ENCODE results near the gene SCD5. TPM values are rescaled to one million over a fixed set of nuclear protein-coding genes. Genes with fewer than 3 reads are reported as not detected.

Gene SCD5
- total and polyA plus RNA-seq, 2 of the 13 experiments (the other 11 are each of a cell fraction or from before 2014, with no cell fraction given) = not detected

DNA sequence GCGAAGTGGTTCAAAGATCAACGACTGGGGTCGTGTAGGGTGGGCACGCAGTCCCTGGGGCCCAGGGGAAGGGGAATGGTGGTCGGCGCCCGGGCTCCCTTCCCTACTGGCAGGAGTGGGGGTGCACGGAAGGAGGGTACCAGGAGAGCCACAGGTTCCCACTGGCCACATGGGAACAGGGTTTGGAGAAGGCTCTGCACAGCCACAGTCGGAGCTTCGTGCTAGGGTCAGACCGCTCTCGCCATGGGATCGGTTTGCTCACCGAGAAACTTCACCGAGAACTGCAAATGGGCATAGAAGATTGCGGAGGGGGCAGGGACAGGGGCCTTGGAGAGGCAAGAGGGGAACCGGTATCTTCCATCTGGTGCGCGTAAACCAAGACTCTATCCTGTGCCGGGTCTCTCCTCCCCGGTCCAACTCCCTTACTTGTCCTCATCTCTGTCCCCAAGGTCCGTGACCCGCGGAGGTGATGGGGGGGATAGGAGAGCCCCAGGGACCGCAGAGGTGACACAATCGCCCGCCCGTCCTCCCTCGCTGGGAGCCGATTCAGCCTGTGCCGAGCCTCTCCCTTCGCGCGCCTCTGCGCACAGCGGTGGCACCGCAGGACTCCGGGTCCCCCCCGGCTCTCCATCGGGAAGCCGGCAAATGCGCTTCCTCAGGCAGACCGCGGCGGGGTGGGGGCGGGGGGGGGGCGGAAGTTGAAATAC, 1.0 kb downstream of the SCD5 start:
- TF ChIP-seq ZNF747 (CRISPR knock-in tag; IDR thresholded peaks at IDR 0.05; ENCODE audit: borderline replicate concordance) (no peak), ZNF619 (CRISPR knock-in tag; IDR thresholded peaks at IDR 0.05) (no peak), ZNF800 (CRISPR knock-in tag; IDR thresholded peaks at IDR 0.05) (peak; percentile 99), ZNF260 (CRISPR knock-in tag; IDR thresholded peaks at IDR 0.05; ENCODE audit: borderline replicate concordance, low read depth) (no peak)
- no peak overlapping the region for H2AFZ ChIP-seq (ENCODE audit: low read length)
- no peaks in the 10 kb centered on the region for H3K79me2 ChIP-seq (ENCODE audit: insufficient read depth, low read length)
- H4K20me1 ChIP-seq (ENCODE audit: insufficient read depth, low read length) = no peaks in the 10 kb centered on the region
- no peak overlapping the region for H3K9ac ChIP-seq (ENCODE audit: insufficient read depth, low read depth, low read length)
- H3K36me3 ChIP-seq (replicated peaks in 1 of 2; ENCODE audit: control insufficient read depth in 1 of 2, insufficient read depth in 2 of 2, low read length in 2 of 2) = no peaks in the 10 kb centered on the region
- peak; percentile 29 for ATAC-seq
- no peak overlapping the region for H3K27ac ChIP-seq (ENCODE audit: extremely low read length, insufficient read depth, low read length)
- ChIA-PET CTCF (ENCODE audit: low intra/inter-chr PET ratio, low total read pairs) (no interaction called here), POLR2A (no interaction called here)
- in situ Hi-C loops (cut with HindIII; ENCODE audit: extremely low pct_ligation_motif_present, low pct_unique_long_range_greater_than_20kb) (no loop called here), intact Hi-C loops (cut with micrococcal nuclease; ENCODE audit: unreplicated experiment) (no loop called here)
- H3K4me2 ChIP-seq (ENCODE audit: low read depth, low read length) = peak overlapping the region; percentile 55; the same call in 1 of the 2 replicates
- H3K27me3 ChIP-seq (ENCODE audit: control insufficient read depth in 1 of 2, insufficient read depth in 2 of 2, low read length in 2 of 2) = peaks cover 5 to 54% of the 10 kb centered on the region in 2 experiments
- DNase-seq (ENCODE audit: low spot score) = no peak
- no peak for FAIRE-seq
- H3K4me1 ChIP-seq (ENCODE audit: insufficient read depth, low read length) = no peaks in the 10 kb centered on the region
- H3K4me3 ChIP-seq (replicated peaks in 1 of 3; ENCODE audit: insufficient read depth in 1 of 3, low read depth in 2 of 3, low read length in 3 of 3) = no peak overlapping the region
- WGBS (ENCODE audit: low lambda C conversion rate) = 11% methylated on average over 11 of the region's 47 CpGs
- H3K9me3 ChIP-seq (ENCODE audit: low read length) = no peaks in the 10 kb centered on the region
- BruUV-seq (replicated peaks) = no TSS peak

DNA sequence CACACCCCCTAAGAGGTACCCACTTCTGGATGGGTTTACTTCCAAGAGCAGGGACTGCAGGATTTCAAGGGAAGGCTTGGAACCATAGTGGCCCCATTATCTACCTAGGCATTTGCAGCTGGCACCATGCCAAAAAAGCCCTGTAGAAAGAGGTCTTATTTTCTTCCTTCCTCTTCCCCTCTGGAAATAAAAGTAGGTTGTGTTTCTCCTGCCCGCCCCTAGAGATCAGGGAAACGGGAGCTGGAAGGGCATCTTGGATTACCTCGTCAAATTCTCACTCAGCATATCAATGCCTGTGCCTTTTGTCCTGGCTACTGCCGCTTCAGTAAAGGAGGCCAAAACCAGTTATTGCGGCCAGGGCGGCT, 1.6 kb downstream of the SCD5 start:
- ChIA-PET CTCF (ENCODE audit: low intra/inter-chr PET ratio, low total read pairs) (no interaction called here), POLR2A (no interaction called here)
- Histone ChIP-seq H3K36me3 (replicated peaks in 1 of 2; ENCODE audit: control insufficient read depth in 1 of 2, insufficient read depth in 2 of 2, low read length in 2 of 2) (no peaks in the 10 kb centered on the region), H3K79me2 (ENCODE audit: insufficient read depth, low read length) (no peaks in the 10 kb centered on the region), H3K27ac (ENCODE audit: extremely low read length, insufficient read depth, low read length) (no peak overlapping the region), H3K9me3 (ENCODE audit: low read length) (no peaks in the 10 kb centered on the region), H3K9ac (ENCODE audit: insufficient read depth, low read depth, low read length) (no peak overlapping the region), H3K4me2 (ENCODE audit: low read depth, low read length) (0 out of 2 replicates have a peak overlapping the region, but pooled peaks have one; percentile 55), H2AFZ (ENCODE audit: low read length) (no peak overlapping the region), H4K20me1 (ENCODE audit: insufficient read depth, low read length) (no peaks in the 10 kb centered on the region), H3K27me3 (ENCODE audit: control insufficient read depth in 1 of 2, insufficient read depth in 2 of 2, low read length in 2 of 2) (peaks cover 5 to 58% of the 10 kb centered on the region in 2 experiments), H3K4me3 (replicated peaks in 1 of 3; ENCODE audit: insufficient read depth in 1 of 3, low read depth in 2 of 3, low read length in 3 of 3) (no peak overlapping the region), H3K4me1 (ENCODE audit: insufficient read depth, low read length) (no peaks in the 10 kb centered on the region)
- BruUV-seq (replicated peaks) = no TSS peak
- DNase-seq (ENCODE audit: low spot score) (no peak), FAIRE-seq (no peak), ATAC-seq (no peak; the same call in 2 of the 3 replicates)
- intact Hi-C loops (cut with micrococcal nuclease; ENCODE audit: unreplicated experiment) = no loop called here
- peak; percentile 97 for TF ChIP-seq LCORL (IDR thresholded peaks at IDR 0.05)
- TF ChIP-seq LCORL (CRISPR knock-in tag; IDR thresholded peaks at IDR 0.05) = no peak
- no peak for TF ChIP-seq SALL1 (CRISPR knock-in tag; IDR thresholded peaks at IDR 0.05)
- WGBS (ENCODE audit: low lambda C conversion rate) = 7% methylated on average over 6 of the region's 6 CpGs
- in situ Hi-C loops (cut with HindIII; ENCODE audit: extremely low pct_ligation_motif_present, low pct_unique_long_range_greater_than_20kb) = no loop called here
